GM18873 (cell line): ENCODE measurements around the gene STOX2.
"Not testable (repeated sequence)": the region's sequence is repeated elsewhere in the genome, so short reads cannot be mapped to it uniquely, and the experiment has no call there.

Experiments
- ATAC-seq: cut with Tn5 transposase; IDR thresholded peaks from one replicate; pipeline ENCODE4 v1.9.1; 2021; ENCODE audit warnings: mild to moderate bottlenecking, moderate library complexity, moderate number of reproducible peaks; ENCODE audit not compliant: unreplicated experiment, low FRiP score

Gene STOX2

DNA sequence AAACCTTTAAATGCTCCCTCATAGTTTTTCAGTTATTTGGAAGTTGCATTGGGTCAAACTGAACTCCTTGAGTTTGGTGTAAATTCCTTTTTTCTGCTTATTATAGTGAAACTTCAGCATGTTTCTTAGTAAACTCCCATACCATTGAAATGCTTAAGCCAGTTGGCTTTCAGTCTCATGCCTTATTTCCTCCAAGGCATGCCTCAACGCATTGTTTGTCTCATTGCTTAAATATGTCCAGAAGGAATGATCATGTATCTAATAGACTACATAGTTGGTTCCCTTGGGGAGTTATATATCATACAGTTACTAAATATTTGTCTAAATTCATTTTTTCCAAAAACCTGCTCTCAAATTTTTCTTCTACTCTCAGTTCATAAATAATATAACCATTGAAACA, 114.0 kb downstream of the STOX2 start:
- no peak for ATAC-seq

DNA sequence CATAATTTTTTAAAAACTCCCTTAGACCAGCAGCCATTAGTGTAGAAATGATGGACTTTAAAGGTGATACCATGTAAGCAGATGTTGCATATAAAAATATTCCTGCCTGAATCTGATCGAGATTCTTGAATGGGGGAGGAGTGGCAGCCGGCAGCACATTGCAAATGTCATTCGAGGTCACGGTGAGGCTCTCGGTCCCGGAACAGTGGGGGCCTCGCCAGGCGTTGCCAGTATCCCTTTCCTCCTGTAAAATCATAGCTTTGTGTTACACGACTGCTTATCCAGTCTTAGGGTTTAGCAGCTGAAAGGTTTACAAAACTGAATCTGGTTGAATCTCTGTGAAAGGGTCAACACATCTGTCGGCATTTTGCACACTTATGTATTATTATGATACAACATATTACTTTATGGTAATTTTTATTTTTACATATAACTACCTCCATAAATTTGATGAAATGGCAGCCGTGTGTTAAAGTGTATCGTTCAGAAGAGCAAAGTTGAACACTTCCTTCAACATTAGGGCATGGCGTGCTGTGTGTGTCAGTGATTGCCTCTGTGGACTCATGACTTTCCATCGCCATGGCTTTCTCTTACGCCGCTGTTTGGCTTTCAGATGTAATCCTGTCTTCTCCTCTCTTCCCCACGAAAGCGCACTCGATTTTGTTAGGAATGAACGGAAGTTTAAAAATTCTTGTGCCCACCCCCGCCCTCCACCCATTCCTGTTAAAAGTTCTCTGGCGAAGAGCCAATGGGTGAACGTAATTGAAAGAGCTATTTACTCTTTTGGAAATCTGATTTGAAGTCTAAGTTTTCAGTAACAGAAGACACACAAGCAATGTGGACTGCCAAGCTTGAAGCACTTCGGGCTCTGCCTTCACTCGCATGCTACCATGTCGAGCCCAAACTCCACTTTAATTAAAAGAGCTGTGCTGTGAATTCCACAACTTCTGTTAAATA, 114.8 kb downstream of the STOX2 start:
- ATAC-seq: no peak

DNA sequence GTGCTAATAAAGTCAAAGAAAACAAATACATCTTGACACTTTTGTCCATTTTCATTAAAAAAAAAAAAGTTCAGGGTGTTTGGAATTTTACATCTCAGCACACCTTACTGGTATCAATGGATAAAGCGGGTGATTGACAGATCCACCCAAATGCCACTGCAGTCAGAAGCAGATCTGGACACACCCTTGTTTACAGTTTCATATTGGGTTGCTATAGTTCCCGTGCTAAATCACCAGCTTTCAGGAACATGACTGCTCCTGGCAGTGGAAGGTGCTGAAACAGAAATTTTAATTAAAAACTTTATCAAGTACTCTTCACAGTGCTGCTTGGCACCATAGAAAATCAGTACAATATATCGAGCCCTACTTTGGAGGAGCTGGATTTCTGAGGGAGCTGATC, 116.3 kb downstream of the STOX2 start:
- ATAC-seq: no peak

DNA sequence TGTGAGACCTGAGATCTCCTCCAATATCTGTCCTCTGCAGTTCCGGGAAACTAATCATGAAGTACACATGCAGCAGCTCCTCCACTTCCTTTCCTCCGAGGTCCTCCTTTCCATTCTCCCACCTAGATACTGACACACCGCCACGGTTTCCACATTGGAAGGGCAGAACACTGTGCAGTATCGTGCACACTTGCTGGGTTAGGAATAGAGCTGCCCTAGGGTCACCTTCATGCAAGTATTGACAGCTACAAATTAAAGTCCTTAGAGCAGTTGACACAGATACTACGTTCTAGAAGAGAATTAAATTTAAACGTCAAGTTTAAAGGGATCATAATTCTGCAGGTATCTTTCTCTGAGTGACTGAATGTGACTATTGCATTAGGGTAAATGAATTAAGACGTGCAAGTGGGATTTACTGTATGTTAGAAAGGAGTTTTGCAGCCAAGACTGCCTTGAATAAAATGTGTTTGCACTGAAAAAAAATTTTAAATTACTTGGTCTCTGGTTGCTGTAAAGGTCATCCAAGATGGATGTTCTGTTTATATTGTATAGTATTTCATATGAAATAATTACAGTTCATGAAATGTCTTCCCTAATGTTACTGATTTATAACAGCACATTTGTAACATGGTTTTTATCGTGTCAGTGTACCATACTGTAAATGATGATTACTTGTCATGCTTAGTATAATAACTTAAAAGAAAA, 117.7 kb downstream of the STOX2 start:
- no peak for ATAC-seq

DNA sequence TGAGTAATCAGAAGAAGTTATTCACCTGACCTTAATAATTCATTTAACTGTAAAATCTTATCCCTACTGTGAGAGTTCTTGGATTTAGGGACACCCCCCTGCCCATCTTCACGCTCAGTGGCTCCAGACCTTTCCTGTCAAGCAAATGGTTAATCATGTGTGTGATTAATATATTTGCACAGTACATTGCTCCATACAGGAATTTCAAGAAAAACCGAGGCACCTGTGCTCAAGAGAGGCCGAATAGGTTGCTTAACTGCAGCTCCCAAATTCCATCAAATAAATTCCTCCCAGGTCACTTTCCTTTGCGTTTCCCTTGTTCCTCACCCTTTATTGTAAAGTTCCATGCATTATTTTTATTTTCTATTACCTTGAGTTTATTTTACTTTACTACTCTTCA, 119.5 kb downstream of the STOX2 start:
- no peak for ATAC-seq

DNA sequence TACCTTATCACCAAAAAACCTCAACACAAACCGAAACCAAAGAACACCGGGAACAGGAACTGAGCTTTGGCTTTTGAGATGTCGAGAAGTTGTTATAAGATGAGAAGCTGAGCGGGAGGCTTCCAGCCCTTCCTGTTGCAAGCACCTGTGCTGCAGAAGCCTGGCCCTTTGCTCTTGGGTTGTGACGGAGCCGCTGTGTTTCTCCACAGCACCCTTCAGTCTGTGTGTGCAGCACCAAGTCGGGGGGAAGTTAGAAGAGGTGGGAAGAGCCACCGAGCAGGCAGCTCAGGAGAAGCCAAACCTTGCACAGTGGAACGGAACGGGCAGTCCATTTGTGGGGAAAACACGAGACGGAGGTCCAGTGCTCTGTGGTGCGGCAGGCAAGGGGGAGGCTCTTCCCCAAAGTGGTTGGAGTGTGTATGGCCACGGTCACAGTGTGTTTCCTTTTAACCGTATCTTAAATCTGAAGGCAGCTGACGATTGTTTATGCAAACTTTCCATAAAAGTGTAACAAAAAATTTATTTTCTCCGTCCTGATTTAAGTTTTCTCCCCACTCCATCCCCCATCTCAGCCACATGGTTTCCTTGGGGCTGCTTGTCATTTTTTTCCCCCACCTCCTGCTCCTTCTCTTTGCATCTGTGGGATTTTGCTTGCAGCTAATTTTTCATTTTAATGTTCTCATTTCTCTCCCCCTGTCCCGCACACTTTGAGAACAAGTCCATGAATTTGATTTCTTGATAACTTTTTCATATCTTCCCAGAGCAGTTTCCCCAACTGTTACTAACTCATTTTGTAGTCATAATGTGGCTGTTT, 123.7 kb downstream of the STOX2 start:
- no peak for ATAC-seq

DNA sequence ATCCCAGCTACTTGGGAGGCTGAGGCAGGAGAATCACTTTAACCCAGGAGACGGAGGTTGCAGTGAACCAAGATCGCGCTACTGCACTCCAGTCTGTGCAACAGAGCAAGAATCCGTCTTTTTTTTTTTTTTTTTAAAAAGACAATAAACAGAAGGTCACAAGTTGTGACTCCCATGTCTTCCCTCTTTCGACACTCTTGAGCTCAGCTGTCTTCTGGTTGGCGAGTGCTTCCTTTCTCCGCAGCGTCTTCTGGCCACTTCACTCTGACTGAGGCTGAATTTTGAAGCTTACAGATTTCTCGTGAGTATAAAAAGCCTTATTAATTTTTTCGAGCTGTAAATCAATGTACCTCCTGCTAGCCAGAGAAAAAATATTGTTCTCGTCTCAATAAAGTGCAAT, 124.9 kb downstream of the STOX2 start:
- ATAC-seq: no peak

DNA sequence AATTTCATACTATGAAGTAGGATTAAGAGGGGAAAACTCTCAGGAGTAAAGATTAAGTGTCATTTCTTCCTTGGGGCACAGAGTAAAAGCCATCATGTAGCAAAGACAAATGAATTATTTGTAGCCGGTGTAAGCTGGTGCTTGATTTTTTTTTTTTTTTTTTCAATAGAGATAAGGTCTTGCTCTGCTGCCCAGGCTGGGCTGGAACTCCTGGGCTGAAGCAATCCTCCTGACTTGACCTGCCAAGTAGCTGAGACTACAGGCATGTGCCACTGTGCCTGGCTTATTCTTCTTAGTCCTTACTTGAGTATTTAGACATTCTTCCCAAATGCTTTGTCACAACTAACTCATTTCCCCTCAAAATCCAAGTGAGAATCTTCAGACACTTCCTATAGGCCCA, 125.7 kb downstream of the STOX2 start:
- ATAC-seq: no peak

DNA sequence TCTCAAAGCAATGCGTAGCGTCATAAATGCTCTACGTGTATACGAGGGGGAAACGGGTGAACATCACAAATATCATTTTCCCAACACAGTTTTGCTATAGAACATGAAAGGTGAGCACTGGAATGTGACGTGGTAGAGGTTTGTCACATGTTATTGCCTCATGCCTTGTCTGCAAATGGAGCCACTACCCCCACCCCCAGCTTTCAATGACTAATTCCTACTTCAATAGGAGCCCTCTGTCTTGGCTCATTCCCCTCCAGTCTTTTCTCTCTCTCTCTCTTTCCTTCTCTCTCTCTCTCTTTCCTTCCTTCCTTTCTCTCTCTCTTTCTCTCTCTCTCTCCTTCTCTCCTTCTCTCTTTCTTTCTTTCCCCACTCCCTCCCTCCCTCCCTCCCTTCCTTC, 127.0 kb downstream of the STOX2 start:
- no peak for ATAC-seq

DNA sequence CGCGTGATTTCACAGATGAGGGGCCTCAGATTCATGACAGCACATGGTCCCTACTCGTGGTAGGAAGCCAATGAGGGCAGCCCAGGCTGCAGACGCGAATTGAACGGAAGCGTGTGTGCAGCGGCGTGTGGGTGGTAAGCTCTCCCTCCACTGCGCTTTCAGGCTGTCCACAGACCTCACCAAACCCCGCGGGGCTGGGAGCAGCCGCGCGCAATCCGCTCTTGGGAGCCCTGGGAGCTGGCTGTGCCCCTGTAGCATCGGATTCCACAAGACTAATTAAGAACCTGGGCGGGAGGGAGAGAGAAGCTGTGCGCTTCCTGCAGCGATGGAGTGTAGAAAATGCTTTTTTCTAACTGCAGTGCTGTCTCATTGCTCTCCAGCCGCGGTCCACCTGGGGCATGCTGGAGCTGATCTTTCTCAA, 134.9 kb downstream of the STOX2 start:
- ATAC-seq: no peak

DNA sequence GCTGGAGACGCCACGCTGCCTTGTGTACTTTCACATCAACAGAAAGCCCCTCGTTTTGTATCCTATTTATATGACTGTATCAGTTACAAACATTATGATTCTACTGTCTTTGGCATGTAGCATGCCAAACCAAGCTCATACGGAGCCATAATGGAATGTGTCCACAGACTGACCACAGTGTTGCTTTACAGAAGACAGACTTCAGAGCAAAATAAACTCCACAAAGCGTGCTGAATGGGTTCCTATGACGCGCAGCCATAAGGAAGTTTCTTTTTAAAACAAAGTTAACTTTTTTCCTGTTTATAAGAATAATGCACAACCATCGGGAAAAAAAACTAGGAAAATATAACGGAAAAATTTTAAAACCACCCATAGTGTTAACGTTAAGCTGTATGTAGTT, 136.0 kb downstream of the STOX2 start:
- ATAC-seq: no peak

DNA sequence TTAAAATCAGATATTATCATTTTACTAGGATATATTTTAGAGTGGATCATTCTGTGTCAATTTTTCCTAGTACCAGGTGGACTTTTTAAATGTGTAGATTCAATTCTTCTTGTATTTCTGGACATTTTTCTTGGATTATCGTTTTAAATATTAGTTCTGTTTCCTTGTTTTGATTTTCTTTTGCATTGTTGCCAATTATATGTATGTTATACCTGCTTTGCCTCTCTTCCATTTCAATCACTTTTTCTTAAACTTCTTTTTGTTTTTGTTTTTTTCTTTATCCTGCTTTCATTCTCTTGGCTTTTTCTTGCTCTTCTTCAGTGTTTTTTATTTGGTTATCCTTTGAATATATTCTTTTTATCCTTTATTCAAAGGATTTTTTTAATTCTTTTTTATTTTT, 141.0 kb downstream of the STOX2 start:
- no peak for ATAC-seq

DNA sequence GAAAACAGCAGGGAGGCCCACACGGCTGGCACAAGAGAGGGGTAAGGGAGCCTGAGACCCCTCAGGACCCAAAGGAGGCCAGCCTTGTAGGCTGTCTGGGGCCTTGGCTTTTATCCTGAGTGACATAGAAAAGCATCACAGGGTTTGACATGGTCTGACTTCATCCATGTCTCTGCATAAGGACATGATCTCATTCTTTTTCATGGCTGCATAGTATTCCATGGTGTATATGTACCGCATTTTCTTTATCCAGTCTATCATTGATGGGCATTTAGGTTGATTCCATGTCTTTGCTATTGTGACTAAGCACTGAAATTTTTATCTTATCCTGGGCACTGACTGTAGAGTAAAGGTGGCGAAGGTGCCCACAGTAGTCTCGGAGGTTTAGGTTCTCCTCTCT, 146.2 kb downstream of the STOX2 start:
- not testable (repeated sequence) for ATAC-seq

DNA sequence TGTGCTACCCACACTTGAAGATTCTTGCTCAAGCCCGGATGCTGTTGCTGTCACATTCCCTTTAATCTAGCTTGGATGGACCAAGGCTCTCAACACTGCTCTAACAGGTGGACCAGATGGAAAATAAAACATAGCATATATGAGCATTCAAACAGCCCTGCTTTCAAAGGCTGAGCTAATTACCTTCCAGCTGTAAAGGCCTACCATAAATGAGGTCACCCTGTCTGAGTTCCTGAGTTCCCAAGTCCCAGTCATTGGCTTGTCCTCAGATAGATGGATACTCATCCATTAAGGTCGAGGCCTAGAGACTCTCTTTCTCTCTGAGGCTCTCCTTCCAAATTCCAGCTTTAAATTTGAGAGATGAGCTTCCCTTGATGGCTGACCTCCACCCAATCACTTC, 147.5 kb downstream of the STOX2 start:
- no peak for ATAC-seq

DNA sequence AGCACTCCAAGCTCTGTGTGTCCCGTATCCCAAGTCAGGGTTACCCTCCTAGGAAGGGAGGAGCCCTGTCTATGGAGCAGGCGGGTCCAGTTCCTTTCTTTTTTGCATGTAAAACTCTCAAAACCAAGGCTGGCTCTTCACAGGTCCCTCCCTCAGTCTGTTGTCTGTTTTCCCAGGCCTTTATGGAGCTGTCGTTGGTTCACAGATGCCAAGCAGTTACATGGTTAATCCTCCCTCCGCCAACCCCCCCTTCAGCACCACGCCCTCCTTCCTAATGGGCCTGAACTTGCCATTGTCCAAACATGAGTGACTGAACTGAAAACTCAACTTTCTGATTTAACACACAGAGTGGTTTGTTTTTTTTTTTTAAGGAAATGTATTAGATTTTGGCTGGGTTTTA, 148.3 kb downstream of the STOX2 start:
- ATAC-seq: no peak

DNA sequence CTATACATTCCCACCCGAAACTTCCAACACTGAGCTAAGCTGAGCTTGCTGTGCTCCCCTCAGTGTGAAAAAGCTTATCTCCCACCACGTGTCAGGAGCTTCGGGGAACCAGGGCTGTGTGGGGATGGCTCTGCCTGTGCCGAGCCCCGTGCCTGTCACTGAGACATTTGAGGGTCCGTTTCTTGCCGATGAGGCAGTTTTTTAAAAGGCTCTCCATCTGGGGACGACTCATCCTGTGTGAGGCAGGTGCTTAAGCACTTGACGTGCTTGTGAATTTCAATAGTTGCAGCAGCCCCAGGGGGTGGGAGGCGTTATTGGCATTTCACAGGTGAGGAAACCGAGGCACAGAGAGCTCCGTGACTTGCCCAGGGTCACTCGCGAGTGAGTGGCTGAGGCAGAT, 151.8 kb downstream of the STOX2 start:
- no peak for ATAC-seq

DNA sequence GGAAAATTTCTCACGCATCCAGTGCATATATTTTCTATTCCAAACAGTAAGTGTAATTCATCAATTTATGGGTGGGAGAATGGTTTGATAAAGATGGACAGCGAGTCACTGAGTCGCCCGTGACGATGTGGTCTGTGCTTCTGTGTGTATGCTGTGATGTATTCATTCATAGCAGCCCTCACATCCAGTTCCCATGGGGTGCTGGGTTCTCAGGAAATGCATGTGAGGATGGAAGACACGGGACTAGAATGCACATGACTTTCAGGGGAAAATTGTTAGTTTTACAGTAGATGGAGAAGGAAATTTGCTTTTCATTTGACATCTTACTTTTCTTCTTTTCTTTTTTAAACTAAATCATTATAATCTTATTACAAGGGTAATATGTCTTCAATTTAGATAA, 152.9 kb downstream of the STOX2 start:
- ATAC-seq: no peak

DNA sequence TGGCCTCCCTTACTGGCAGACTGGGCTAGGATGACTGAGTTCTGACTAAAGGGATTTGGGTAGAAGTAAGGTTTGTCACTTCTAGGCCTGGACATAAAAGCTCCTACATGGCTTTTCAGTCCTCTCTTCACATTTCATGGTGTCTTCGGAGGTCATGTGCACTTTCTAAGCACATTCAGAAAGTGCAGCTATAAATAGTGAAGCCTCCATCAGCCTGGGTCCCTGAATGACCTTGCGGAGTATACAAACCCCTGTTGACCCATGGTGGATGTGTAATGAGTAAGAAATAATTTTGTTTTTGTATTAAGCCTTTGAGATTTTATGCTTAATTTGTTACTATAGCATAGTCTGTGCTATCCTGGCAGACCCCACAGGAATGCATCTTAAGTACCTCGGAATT, 154.0 kb downstream of the STOX2 start:
- ATAC-seq: no peak

DNA sequence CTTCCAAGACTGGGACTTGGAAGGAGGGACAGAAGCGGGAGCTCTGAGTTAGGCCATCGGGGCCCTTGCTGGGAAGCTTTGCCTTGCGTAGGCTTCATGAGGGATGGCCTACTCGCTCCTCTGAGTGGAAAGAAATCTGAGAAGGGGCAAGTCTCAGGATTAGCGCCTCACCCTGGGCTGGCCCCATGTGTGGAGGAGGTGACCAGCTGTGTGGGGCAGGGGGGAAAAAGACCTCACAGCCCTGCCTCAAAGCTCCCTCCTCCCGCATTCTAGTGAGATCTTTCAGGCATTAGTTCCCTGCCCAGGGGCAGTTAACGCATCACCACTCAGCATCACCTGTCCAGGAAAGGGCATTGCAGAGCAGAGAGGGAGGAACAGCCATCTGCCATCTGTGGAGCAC, 156.5 kb downstream of the STOX2 start:
- ATAC-seq: no peak

DNA sequence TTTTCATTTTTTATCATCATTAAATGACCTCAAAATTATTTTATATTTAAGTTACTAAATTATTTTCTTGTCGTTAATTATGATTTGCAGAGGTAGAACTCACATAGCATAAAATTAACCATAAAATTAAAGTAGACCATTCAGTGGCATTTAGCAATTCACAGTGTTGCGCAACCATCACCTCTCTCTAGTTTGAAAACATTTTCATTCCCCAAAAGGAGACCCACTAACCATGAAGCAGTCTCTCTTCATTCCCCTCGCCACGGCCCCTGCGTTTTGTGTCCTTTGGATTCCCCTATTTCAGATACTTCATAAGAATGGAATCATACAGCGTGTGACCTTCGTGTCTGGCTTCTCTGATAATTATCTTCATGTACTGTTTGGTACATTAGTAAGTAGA, 157.7 kb downstream of the STOX2 start:
- ATAC-seq: no peak

DNA sequence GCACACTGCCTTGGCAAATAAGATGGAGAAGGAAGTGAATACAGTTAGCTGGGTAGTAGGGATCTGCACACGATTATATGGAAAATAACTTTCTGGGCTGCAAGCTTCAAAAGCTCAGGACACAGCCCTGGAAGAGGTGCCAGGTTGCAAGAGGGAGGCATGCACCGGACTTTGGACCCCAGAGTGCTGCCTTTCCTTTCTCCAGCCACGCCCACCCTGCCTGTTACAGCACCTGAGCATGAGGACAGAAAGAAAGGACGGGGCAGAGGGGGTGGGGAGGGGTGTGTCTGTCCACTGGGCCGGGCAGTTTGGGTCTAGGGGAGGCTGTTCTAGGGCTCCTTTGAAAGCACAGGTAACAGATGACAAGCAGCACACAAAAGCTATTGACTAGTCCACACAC, 159.8 kb downstream of the STOX2 start:
- ATAC-seq: no peak
